T-helper 17 cell (primary cell): ENCODE results near the gene MMAA. TPM values are rescaled to one million over a fixed set of nuclear protein-coding genes. Genes with fewer than 3 reads are reported as not detected.
A peak's percentile ranks its signal among the peaks of the same experiment; 100 is the strongest.
"Not testable (repeated sequence)": the region's sequence is repeated elsewhere in the genome, so short reads cannot be mapped to it uniquely, and the experiment has no call there.

Experiments
- ATAC-seq: fragments of 150-1000 bp; cut with Tn5 transposase; 2 replicates; pipeline ENCODE4 v1.10.0; 2021; ENCODE audit warnings: mild to moderate bottlenecking, moderate library complexity
- DNase-seq, 3 donors: peaks; one replicate each; pipeline versions ENCODE4 v3.0.0 to v3.0.0-alpha.2; 2020 to 2021
- H3K9me3 ChIP-seq: one replicate; pipeline ENCODE4 v1.7.0; 2013; ENCODE audit warnings: low read length, mild to moderate bottlenecking; ENCODE audit not compliant: control insufficient read depth, poor library complexity, severe bottlenecking
- H3K27ac Mint-ChIP-seq: one replicate; pipeline ENCODE4 v1.8.0; 2022; ENCODE audit warnings: mild to moderate bottlenecking, moderate library complexity, mixed read lengths
- H3K27me3 Mint-ChIP-seq: one replicate; pipeline ENCODE4 v1.8.0; 2022; ENCODE audit warnings: mixed read lengths
- H3K36me3 Mint-ChIP-seq: one replicate; pipeline ENCODE4 v1.8.0; 2022; ENCODE audit warnings: low read depth, mixed read lengths
- H3K4me1 Mint-ChIP-seq: one replicate; pipeline ENCODE4 v1.8.0; 2022; ENCODE audit warnings: mild to moderate bottlenecking, mixed read lengths
- H3K4me3 Mint-ChIP-seq: one replicate; pipeline ENCODE4 v1.8.0; 2022; ENCODE audit warnings: mild to moderate bottlenecking, moderate library complexity, mixed read lengths
- total RNA-seq, 4 donors: library from RNA in 2 of 4; stranded (reverse) in 2 of 4; gene quantifications; one replicate each; pipeline ENCODE4 v1.2.3 and lab custom pipeline; 2022 to 2026

The MMAA gene
- total RNA-seq, 2 donors from 2014 or later = 7.4 to 10.4 TPM

DNA sequence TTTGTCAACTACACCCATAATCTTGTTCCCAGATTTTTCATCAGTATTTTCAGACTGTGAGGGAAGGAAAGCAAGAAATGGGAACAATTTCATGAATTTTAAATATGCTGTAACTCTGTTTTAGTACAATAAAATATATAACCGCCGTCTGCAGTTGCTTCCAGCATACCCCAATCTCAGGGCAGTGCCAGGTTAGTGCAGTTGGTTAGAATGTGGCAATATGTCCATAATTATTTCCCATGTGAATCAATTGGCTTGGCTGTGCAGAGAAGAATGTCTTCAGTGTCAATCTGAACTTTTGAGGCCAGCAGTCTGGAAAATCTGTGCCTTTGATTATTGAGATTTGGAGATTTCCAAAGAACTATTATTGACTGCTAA lies 5.0 kb upstream of the MMAA start:
- H3K27ac Mint-ChIP-seq = no peak overlapping the region
- H3K27me3 Mint-ChIP-seq = no peaks in the 10 kb centered on the region
- ATAC-seq = no peak

GRCh38 chr4:145618210-145618931 lies 814 bp upstream of the MMAA start:
- peak; percentile 14 for ATAC-seq
- H3K9me3 ChIP-seq = no peaks in the 10 kb centered on the region
- Mint-ChIP-seq H3K36me3 (peaks cover 2% of the 10 kb centered on the region), H3K4me1 (peaks cover 28% of the 10 kb centered on the region), H3K27me3 (no peaks in the 10 kb centered on the region), H3K27ac (peak overlapping the region; percentile 95), H3K4me3 (peak overlapping the region; percentile 96)
- DNase-seq = peak in 1 of 3 donors; percentile 14

More for the DNA sequence above, 5.0 kb upstream of the MMAA start:
- H3K4me3 Mint-ChIP-seq = no peak overlapping the region
- peaks cover 14% of the 10 kb centered on the region for H3K4me1 Mint-ChIP-seq
- DNase-seq = no peak
- H3K36me3 Mint-ChIP-seq = no peaks in the 10 kb centered on the region
- H3K9me3 ChIP-seq = no peaks in the 10 kb centered on the region

GRCh38 chr4:145619639-145619996 lies 433 bp downstream of the MMAA start:
- Mint-ChIP-seq H3K27ac (peak overlapping the region; percentile 95), H3K4me1 (peaks cover 31% of the 10 kb centered on the region), H3K4me3 (peak overlapping the region; percentile 96), H3K36me3 (peaks cover 2% of the 10 kb centered on the region), H3K27me3 (no peaks in the 10 kb centered on the region)
- H3K9me3 ChIP-seq = no peaks in the 10 kb centered on the region
- ATAC-seq (peak; percentile 62), DNase-seq (peak in 1 of 3 donors; percentile 10)

- not testable (repeated sequence) for H3K36me3 Mint-ChIP-seq, H3K27me3 Mint-ChIP-seq, H3K4me3 Mint-ChIP-seq, H3K9me3 ChIP-seq, H3K27ac Mint-ChIP-seq, DNase-seq, ATAC-seq
- peaks cover 34% of the 10 kb centered on the region for H3K4me1 Mint-ChIP-seq
Measured at GRCh38 chr4:145622067-145622466, 2.9 kb downstream of the MMAA start.

DNA sequence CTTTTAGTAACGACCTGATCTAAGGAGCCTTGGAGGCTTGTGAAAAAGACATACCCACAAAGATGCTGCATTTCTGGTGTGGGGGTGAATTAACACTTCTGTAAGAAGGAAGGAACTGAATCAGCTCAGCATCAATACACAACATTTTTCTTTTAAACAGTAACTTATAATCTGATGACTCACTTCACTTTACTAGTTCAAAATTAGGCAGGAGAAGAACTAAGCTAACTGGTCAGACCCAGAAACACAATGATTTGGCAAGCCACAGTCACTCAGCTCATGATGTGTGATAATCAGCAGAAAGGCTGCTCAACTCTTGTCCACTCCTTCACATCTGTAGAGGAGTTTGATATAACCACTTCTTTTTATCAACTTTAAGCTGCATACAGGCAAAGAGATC lies 4.6 kb downstream of the MMAA start:
- H3K9me3 ChIP-seq = no peaks in the 10 kb centered on the region
- Mint-ChIP-seq H3K4me3 (no peak overlapping the region), H3K27me3 (no peaks in the 10 kb centered on the region), H3K4me1 (peaks cover 30% of the 10 kb centered on the region), H3K36me3 (peaks cover 2% of the 10 kb centered on the region), H3K27ac (peak overlapping the region; percentile 41)
- no peak for DNase-seq
- ATAC-seq = no peak

GRCh38 chr4:145625677-145626622 lies 6.8 kb downstream of the MMAA start:
- H3K36me3 Mint-ChIP-seq = peaks cover 5% of the 10 kb centered on the region
- no peak overlapping the region for H3K27ac Mint-ChIP-seq
- no peak overlapping the region for H3K4me3 Mint-ChIP-seq
- ATAC-seq (no peak), DNase-seq (no peak)
- H3K4me1 Mint-ChIP-seq = peaks cover 22% of the 10 kb centered on the region
- no peaks in the 10 kb centered on the region for H3K9me3 ChIP-seq
- no peaks in the 10 kb centered on the region for H3K27me3 Mint-ChIP-seq

- DNase-seq (no peak), ATAC-seq (no peak)
- no peaks in the 10 kb centered on the region for H3K27me3 Mint-ChIP-seq
- no peak overlapping the region for H3K4me3 Mint-ChIP-seq
- H3K36me3 Mint-ChIP-seq = peaks cover 5% of the 10 kb centered on the region
- H3K9me3 ChIP-seq = no peaks in the 10 kb centered on the region
- no peak overlapping the region for H3K27ac Mint-ChIP-seq
- H3K4me1 Mint-ChIP-seq = peaks cover 16% of the 10 kb centered on the region
Measured at GRCh38 chr4:145626623-145626982, 7.4 kb downstream of the MMAA start.

GRCh38 chr4:145635117-145635516 lies 15.9 kb downstream of the MMAA start:
- no peaks in the 10 kb centered on the region for H3K9me3 ChIP-seq
- Mint-ChIP-seq H3K4me1 (peaks cover 10% of the 10 kb centered on the region), H3K4me3 (no peak overlapping the region), H3K27me3 (no peaks in the 10 kb centered on the region), H3K27ac (no peak overlapping the region), H3K36me3 (peaks cover 8% of the 10 kb centered on the region)
- no peak for ATAC-seq
- no peak for DNase-seq

- ATAC-seq = no peak
- Mint-ChIP-seq H3K36me3 (peaks cover 7% of the 10 kb centered on the region), H3K4me1 (peaks cover 10% of the 10 kb centered on the region), H3K27me3 (no peaks in the 10 kb centered on the region), H3K27ac (no peak overlapping the region), H3K4me3 (no peak overlapping the region)
- no peak for DNase-seq
- no peaks in the 10 kb centered on the region for H3K9me3 ChIP-seq
Measured at GRCh38 chr4:145635630-145636029, 16.4 kb downstream of the MMAA start.

GRCh38 chr4:145639186-145639698 lies 20.1 kb downstream of the MMAA start:
- no peak for ATAC-seq
- Mint-ChIP-seq H3K27ac (no peak overlapping the region), H3K4me3 (no peak overlapping the region), H3K36me3 (peaks cover 5% of the 10 kb centered on the region), H3K27me3 (no peaks in the 10 kb centered on the region), H3K4me1 (peaks cover 4% of the 10 kb centered on the region)
- DNase-seq = no peak
- no peaks in the 10 kb centered on the region for H3K9me3 ChIP-seq

GRCh38 chr4:145640236-145640635 lies 21.1 kb downstream of the MMAA start:
- not testable (repeated sequence) for H3K36me3 Mint-ChIP-seq, H3K4me3 Mint-ChIP-seq, DNase-seq, H3K27ac Mint-ChIP-seq, H3K27me3 Mint-ChIP-seq, ATAC-seq, H3K4me1 Mint-ChIP-seq, H3K9me3 ChIP-seq

DNA sequence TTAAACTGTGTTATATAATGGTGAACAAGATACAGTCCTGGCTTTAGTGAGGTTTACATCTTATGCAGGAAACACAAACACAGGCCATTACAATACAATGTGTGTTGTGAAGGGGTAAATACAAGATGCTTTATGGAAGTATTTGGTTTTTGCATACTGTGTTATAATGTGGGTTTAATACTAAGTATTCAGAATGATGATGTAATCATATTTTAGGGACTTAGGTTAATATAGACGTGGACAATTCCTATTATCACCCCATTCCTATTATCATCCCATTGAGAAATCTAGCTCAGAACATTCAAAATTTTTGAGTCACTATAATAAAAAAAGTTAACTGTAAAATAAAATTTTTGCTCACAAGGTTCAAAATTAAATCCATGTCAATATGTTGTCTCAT lies 24.1 kb downstream of the MMAA start:
- ATAC-seq (no peak), DNase-seq (no peak)
- Mint-ChIP-seq H3K36me3 (peaks cover 22% of the 10 kb centered on the region), H3K27ac (no peak overlapping the region), H3K4me3 (no peak overlapping the region), H3K27me3 (no peaks in the 10 kb centered on the region), H3K4me1 (peaks cover 9% of the 10 kb centered on the region)
- H3K9me3 ChIP-seq = no peaks in the 10 kb centered on the region

- no peak for DNase-seq
- ATAC-seq = no peak
- Mint-ChIP-seq H3K4me3 (no peak overlapping the region), H3K36me3 (peaks cover 20% of the 10 kb centered on the region), H3K27me3 (no peaks in the 10 kb centered on the region), H3K4me1 (peaks cover 9% of the 10 kb centered on the region), H3K27ac (no peak overlapping the region)
- H3K9me3 ChIP-seq = no peaks in the 10 kb centered on the region
Measured at GRCh38 chr4:145644699-145645098, 25.5 kb downstream of the MMAA start.
